ENCODE data around the gene GPANK1.

Gene GPANK1

GRCh38 chr6:31706599-31706998 lies 41.8 kb upstream of the GPANK1 start, which contains the start of gene LY6G6F:
TSS of gene LY6G6F (plus strand) at chr6:31706866. CDS start at chr6:31706907, 41 bp downstream.
- TF ChIP-seq TAF1 (IDR thresholded peaks at IDR 0.05; ENCODE audit: borderline replicate concordance, insufficient read depth, low read length) = no peak
- no peak for TF ChIP-seq SIN3A (IDR thresholded peaks at IDR 0.05; ENCODE audit: borderline replicate concordance, insufficient read depth, low read length)
- TF ChIP-seq POLR2AphosphoS5 (IDR thresholded peaks at IDR 0.05; ENCODE audit: low read depth, low read length) = no peak
- no peak for TF ChIP-seq FOXP2 (optimal IDR thresholded peaks at IDR 0.05; ENCODE audit: borderline replicate concordance, extremely low read depth, extremely low read length, insufficient read depth)
- no peak for TF ChIP-seq REST (IDR thresholded peaks at IDR 0.05; ENCODE audit: insufficient read depth in 1 of 2, low read depth in 2 of 2, low read length in 2 of 2)

GRCh38 chr6:31705931-31706330 lies 41.1 kb upstream of the GPANK1 start:
- TF ChIP-seq SIN3A (IDR thresholded peaks at IDR 0.05; ENCODE audit: borderline replicate concordance, insufficient read depth, low read length) (no peak), FOXP2 (optimal IDR thresholded peaks at IDR 0.05; ENCODE audit: borderline replicate concordance, extremely low read depth, extremely low read length, insufficient read depth) (no peak)

GRCh38 chr6:31702819-31703716 lies 38.3 kb upstream of the GPANK1 start, which contains the start of gene ABHD16A:
TSS of gene ABHD16A (minus strand) at chr6:31703324. CDS start at chr6:31703281, 43 bp downstream.
- peak; percentile 52; the same call in 1 of the 2 replicates for TF ChIP-seq SIN3A (IDR thresholded peaks at IDR 0.05; ENCODE audit: borderline replicate concordance, insufficient read depth, low read length)
- peak; percentile 95 for TF ChIP-seq FOXP2 (optimal IDR thresholded peaks at IDR 0.05; ENCODE audit: borderline replicate concordance, extremely low read depth, extremely low read length, insufficient read depth)
- peak; percentile 88 for TF ChIP-seq POLR2AphosphoS5 (IDR thresholded peaks at IDR 0.05; ENCODE audit: low read depth, low read length)
- no peak for TF ChIP-seq TAF1 (IDR thresholded peaks at IDR 0.05; ENCODE audit: borderline replicate concordance, insufficient read depth, low read length)

GRCh38 chr6:31702405-31702818 lies 37.6 kb upstream of the GPANK1 start:
- TF ChIP-seq TAF1 (IDR thresholded peaks at IDR 0.05; ENCODE audit: borderline replicate concordance, insufficient read depth, low read length) (no peak), REST (IDR thresholded peaks at IDR 0.05; ENCODE audit: insufficient read depth in 1 of 2, low read depth in 2 of 2, low read length in 2 of 2) (no peak), SIN3A (IDR thresholded peaks at IDR 0.05; ENCODE audit: borderline replicate concordance, insufficient read depth, low read length) (no peak), FOXP2 (optimal IDR thresholded peaks at IDR 0.05; ENCODE audit: borderline replicate concordance, extremely low read depth, extremely low read length, insufficient read depth) (no peak), POLR2AphosphoS5 (IDR thresholded peaks at IDR 0.05; ENCODE audit: low read depth, low read length) (no peak)

GRCh38 chr6:31701666-31702404 lies 37.0 kb upstream of the GPANK1 start:
- TF ChIP-seq REST (IDR thresholded peaks at IDR 0.05; ENCODE audit: insufficient read depth in 1 of 2, low read depth in 2 of 2, low read length in 2 of 2) (no peak), TAF1 (IDR thresholded peaks at IDR 0.05; ENCODE audit: borderline replicate concordance, insufficient read depth, low read length) (no peak), POLR2AphosphoS5 (IDR thresholded peaks at IDR 0.05; ENCODE audit: low read depth, low read length) (no peak), SIN3A (IDR thresholded peaks at IDR 0.05; ENCODE audit: borderline replicate concordance, insufficient read depth, low read length) (no peak), FOXP2 (optimal IDR thresholded peaks at IDR 0.05; ENCODE audit: borderline replicate concordance, extremely low read depth, extremely low read length, insufficient read depth) (no peak)
